ENCODE data around the gene MRPS9.

DNA sequence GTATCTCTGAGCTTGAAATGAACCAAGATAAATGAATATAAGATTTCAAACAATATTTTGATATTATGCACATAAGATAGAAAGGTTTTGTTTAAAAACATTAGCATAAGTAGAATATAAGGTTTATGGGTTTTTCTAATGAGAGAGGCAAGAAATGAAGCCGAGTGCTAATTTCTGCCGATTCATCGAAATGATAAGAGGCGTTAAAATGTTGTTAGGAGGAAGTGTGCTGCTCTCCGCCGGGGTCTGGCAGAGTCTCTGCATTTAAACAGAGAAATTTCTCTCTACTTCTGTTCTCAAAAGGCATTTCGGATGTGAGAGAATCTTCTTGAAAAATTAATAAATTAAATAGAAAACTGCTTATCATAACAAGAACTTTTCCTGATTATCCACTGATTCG, 83.6 kb downstream of the MRPS9 start:
- no peak for TF ChIP-seq ZNF274 (IDR thresholded peaks at IDR 0.05; ENCODE audit: low read depth, low read length)
- TF ChIP-seq, protein P1, sequence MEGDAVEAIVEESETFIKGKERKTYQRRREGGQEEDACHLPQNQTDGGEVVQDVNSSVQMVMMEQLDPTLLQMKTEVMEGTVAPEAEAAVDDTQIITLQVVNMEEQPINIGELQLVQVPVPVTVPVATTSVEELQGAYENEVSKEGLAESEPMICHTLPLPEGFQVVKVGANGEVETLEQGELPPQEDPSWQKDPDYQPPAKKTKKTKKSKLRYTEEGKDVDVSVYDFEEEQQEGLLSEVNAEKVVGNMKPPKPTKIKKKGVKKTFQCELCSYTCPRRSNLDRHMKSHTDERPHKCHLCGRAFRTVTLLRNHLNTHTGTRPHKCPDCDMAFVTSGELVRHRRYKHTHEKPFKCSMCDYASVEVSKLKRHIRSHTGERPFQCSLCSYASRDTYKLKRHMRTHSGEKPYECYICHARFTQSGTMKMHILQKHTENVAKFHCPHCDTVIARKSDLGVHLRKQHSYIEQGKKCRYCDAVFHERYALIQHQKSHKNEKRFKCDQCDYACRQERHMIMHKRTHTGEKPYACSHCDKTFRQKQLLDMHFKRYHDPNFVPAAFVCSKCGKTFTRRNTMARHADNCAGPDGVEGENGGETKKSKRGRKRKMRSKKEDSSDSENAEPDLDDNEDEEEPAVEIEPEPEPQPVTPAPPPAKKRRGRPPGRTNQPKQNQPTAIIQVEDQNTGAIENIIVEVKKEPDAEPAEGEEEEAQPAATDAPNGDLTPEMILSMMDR (IDR thresholded peaks at IDR 0.05 in 2 of 3, conservative IDR thresholded peaks at IDR 0.05 in 1 of 3; ENCODE audit: borderline replicate concordance in 1 of 3, insufficient read depth in 1 of 3, low read depth in 2 of 3, low read length in 2 of 3), result no peak
- no peak for TF ChIP-seq POLR2A (IDR thresholded peaks at IDR 0.05; ENCODE audit: borderline replicate concordance, extremely low read depth, insufficient read depth, insufficient read length)
- TF ChIP-seq EGR1 (IDR thresholded peaks at IDR 0.05; ENCODE audit: low read depth), result no peak
- no peak for TF ChIP-seq MAX (IDR thresholded peaks at IDR 0.05)
- TF ChIP-seq SP1 (IDR thresholded peaks at IDR 0.05; ENCODE audit: low read depth), result no peak
- TF ChIP-seq ATF3 (IDR thresholded peaks at IDR 0.05), result no peak
